Thoracic aorta (tissue), 2 donors: ENCODE measurements around the gene C1QTNF5. TPM values are rescaled to one million over a fixed set of nuclear protein-coding genes. Genes with fewer than 3 reads are reported as not detected.

ENCODE experiments used
- ATAC-seq: fragments of 150-250 bp; one replicate; pipeline ENCODE4 v1.8.0; 2017; ENCODE audit warnings: low read depth; ENCODE audit not compliant: insufficient number of reproducible peaks, low FRiP score
- DNase-seq: peaks from one replicate; pipeline ENCODE4 v3.0.0-alpha.2; 2020; ENCODE audit warnings: low spot score
- H3K27ac ChIP-seq, 2 donors: fragments of 200-600 bp; sonication (generic); 1 replicate in 1 of 2; 2 replicates in 1 of 2; pipeline ENCODE4 v1.5.1; 2016; ENCODE audit warnings: mild to moderate bottlenecking in 2 of 2, moderate library complexity in 2 of 2
- H3K27me3 ChIP-seq: fragments of 200-600 bp; sonication (generic); replicated peaks from 2 replicates; pipeline ENCODE4 v1.6.0; 2016; ENCODE audit warnings: mild to moderate bottlenecking; ENCODE audit not compliant: insufficient read depth
- H3K36me3 ChIP-seq: fragments of 200-600 bp; sonication (generic); one replicate; pipeline ENCODE4 v1.5.1; 2016
- H3K4me1 ChIP-seq, 2 donors: fragments of 200-600 bp; sonication (generic); 1 replicate in 1 of 2; 2 replicates in 1 of 2; pipeline versions ENCODE4 v1.5.1 to v1.6.0; 2016; ENCODE audit warnings: low read depth in 2 of 2, mild to moderate bottlenecking in 1 of 2; ENCODE audit not compliant: control insufficient read depth in 1 of 2
- H3K4me3 ChIP-seq: fragments of 200-600 bp; sonication (generic); 2 replicates; pipeline ENCODE4 v1.5.1; 2016; ENCODE audit warnings: mild to moderate bottlenecking
- H3K9me3 ChIP-seq: fragments of 200-600 bp; sonication (generic); 2 replicates; pipeline ENCODE4 v1.5.1; 2016
- CTCF ChIP-seq: fragments of 200-600 bp; sonication (generic); IDR thresholded peaks from one replicate; pipeline ENCODE4 v1.5.1; 2019; ENCODE audit warnings: antibody characterized with exemption
- total RNA-seq, 2 donors: library from RNA; depleted of rRNA; stranded (reverse); fragments of >200 nt; gene quantifications; one replicate each; pipeline versions ENCODE4 v1.1.0 to v1.2.3, GENCODE V29; 2016

The C1QTNF5 gene
- total RNA-seq, 2 donors from 2014 or later, result 53.2 to 98.2 TPM

GRCh38 chr11:119347242-119347641 is 6.6 kb upstream of the C1QTNF5 start:
- TF ChIP-seq CTCF, result no peak
- Histone ChIP-seq H3K4me3 (no peak overlapping the region), H3K27me3 (no peaks in the 10 kb centered on the region), H3K36me3 (no peaks in the 10 kb centered on the region), H3K4me1 (no peaks in the 10 kb centered on the region), H3K27ac (no peak overlapping the region), H3K9me3 (no peaks in the 10 kb centered on the region)
- DNase-seq (no peak), ATAC-seq (no peak)

DNA sequence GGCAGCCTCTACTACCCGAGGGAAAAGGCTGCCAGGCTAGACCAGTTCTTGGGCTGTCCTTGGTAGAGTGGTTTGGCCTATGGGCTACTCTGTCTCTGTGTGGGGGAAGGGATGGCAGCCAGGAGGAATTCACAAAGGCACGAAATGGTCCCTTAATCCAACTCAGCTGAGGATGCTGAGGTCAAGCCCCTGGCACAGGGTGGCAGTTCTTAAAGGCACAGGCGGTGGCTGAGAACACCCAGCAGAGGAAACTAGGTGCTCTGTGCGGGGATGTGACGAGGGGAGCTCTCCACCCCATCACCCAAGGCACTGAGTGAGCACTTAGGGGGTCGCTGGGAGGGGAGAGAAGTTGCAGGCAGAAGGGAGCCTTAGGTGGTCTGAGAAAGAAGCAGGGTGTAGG is 5.9 kb upstream of the C1QTNF5 start, which contains the start of gene MFRP:
Gene MFRP, minus strand, starts transcription at position 101 of the 400 bp plus-strand sequence. CDS start 192 bp downstream, outside the sequence.
- DNase-seq (no peak), ATAC-seq (no peak)
- no peak for TF ChIP-seq CTCF
- Histone ChIP-seq H3K4me3 (no peak within 1 kb of the TSS), H3K36me3 (no peaks in the 10 kb centered on the region), H3K27me3 (no peaks in the 10 kb centered on the region), H3K4me1 (no peaks in the 10 kb centered on the region), H3K9me3 (no peaks in the 10 kb centered on the region), H3K27ac (no peak within 1 kb of the TSS)

DNA sequence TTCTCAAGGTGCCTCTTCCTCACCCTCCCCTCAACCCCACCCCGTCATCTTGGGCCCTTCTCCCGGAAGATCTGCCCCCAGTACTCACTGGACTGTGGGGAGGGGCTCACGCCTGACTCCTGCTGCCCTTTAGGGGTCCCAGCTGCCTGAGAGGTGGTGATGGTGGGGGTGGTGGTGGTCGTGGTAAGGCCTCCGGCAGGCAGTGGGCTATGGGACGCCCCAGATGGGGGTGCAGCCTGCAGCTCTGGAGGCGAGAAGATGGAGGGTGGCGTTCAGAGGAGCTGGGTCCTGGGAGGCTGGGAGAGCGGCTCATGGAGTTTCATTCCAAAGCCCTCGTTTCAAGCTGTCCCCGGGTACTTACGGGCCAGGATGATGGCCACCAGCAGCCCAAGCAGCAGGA is 5.0 kb upstream of the C1QTNF5 start:
- no peak for DNase-seq
- no peak for TF ChIP-seq CTCF

DNA sequence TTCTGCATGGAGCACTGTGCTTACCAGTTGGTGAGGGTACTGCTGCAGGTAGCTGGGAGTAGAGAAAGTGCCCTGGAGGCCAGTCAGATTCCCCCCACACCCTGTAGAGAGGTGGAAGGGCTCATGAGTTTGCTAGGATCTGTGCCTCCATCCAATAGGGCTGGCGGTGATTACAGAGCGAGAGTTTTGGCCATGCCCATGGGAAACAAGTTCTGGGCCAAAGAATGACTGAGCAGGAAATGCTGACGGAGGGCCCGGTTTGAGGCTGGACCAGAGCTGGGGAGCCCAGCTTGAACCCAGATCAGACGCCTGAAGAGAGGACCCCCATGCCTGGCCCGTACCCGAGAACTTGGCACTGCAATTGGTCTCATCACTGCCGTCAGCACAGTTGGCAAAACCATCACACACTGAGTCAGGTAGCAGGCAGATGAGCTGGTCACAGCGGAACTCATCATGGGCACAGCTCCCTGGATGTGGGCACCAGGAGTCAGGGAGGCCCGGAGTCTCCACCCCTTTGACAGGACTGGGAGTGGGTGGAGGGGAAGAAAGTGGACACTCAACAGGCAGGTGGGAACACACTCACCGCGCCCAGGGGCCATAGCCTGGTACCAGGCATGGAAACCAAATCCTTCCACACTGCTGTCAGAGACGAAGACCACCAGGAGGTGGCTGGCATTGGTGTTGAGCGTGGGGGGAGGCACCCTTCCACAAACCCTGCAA is 3.8 kb upstream of the C1QTNF5 start:
- peaks cover 4 to 17% of the 10 kb centered on the region in 2 donors for H3K4me1 ChIP-seq
- DNase-seq, result no peak
- no peaks in the 10 kb centered on the region for H3K27me3 ChIP-seq
- no peaks in the 10 kb centered on the region for H3K9me3 ChIP-seq
- no peak overlapping the region for H3K27ac ChIP-seq
- ATAC-seq, result no peak
- TF ChIP-seq CTCF, result no peak
- H3K36me3 ChIP-seq, result no peaks in the 10 kb centered on the region
- H3K4me3 ChIP-seq, result no peak overlapping the region

More for the DNA sequence above, 5.0 kb upstream of the C1QTNF5 start:
- no peak for ATAC-seq
- no peaks in the 10 kb centered on the region for H3K36me3 ChIP-seq
- no peak overlapping the region for H3K27ac ChIP-seq
- no peaks in the 10 kb centered on the region for H3K27me3 ChIP-seq
- H3K9me3 ChIP-seq, result no peaks in the 10 kb centered on the region
- H3K4me3 ChIP-seq, result no peak overlapping the region
- H3K4me1 ChIP-seq, result peaks cover 4 to 9% of the 10 kb centered on the region in 2 donors

DNA sequence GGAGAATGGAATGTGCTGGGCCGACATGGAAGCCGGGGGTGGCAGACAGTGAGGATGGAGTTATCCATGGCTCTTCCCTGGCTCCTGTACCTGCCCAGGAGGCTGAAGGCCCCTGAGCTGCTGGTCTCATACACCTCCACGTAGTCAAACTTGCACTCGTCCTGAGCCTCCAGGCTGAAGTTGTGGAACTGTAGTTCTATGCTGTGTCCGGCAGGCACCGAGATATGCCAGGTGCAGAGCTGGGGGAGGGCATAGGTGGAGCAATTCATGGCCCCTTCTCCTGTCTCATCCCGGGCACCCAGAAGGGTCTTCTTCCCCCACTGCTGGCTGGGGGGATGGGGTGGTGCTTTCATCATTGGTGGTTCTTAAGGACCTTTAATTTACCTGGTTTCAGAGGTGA is 3.0 kb upstream of the C1QTNF5 start:
- no peak overlapping the region for H3K4me3 ChIP-seq
- H3K36me3 ChIP-seq, result no peaks in the 10 kb centered on the region
- no peak for ATAC-seq
- H3K27ac ChIP-seq, result no peak overlapping the region
- peaks cover 11 to 24% of the 10 kb centered on the region in 2 donors for H3K4me1 ChIP-seq
- TF ChIP-seq CTCF, result no peak
- DNase-seq, result no peak
- H3K27me3 ChIP-seq, result no peaks in the 10 kb centered on the region
- H3K9me3 ChIP-seq, result no peaks in the 10 kb centered on the region
